HCT116 (cell line): Measurements from ENCODE around the gene PDE8A. TPM values are rescaled to one million over a fixed set of nuclear protein-coding genes. Genes with fewer than 3 reads are reported as not detected.

Experiments used
- ATAC-seq: fragments of 200-7000 bp; cut with Tn5 transposase; 2 replicates; pipeline ENCODE4 v1.9.1; 2020; ENCODE audit warnings: mild to moderate bottlenecking, moderate library complexity
- BruUV-seq: library from RNA; stranded (reverse); fragments of 400-500 nt; replicated peaks from 2 replicates; lab custom pipeline; 2021; lab: Mats Ljungman, UMichigan
- CTCF ChIA-PET: fragments of 300-600 bp; sonication (Branson Sonifier 250); formaldehyde crosslinking; loops from one replicate; lab custom pipeline; 2021; ENCODE audit warnings: antibody characterized with exemption; lab: Charles Lee
- POLR2A ChIA-PET: fragments of 300-600, 350-600 bp; sonication (Branson Sonifier 250); formaldehyde crosslinking; loops from one replicate; lab custom pipeline; 2021; ENCODE audit warnings: antibody characterized with exemption; lab: Charles Lee
- RAD21 ChIA-PET, 2 experiments: fragments of 300-600 bp; sonication (Branson Sonifier 250); formaldehyde crosslinking; loops; one replicate each; lab custom pipeline; 2023; ENCODE audit warnings: low total read pairs in 2 of 2; ENCODE audit not compliant: uncharacterized antibody in 2 of 2, unreplicated experiment in 2 of 2, low non-redundant PET in 1 of 2; lab: Charles Lee
- DNase-seq: peaks from one replicate; pipeline ENCODE4 v3.0.0-alpha.2; 2010; ENCODE audit warnings: low read depth, low spot score
- H2AFZ ChIP-seq: fragments of 200-600 bp; shearing (Covaris generic), sonication (generic); 2 replicates; pipeline ENCODE4 v1.6.1; 2017; ENCODE audit warnings: low read depth, mixed run types, mixed read lengths, antibody characterized with exemption, low read length; ENCODE audit not compliant: poor library complexity, severe bottlenecking
- H3K27ac ChIP-seq: 2 replicates; pipeline ENCODE4 v1.5.1; 2012; ENCODE audit warnings: low read depth, low read length
- H3K27me3 ChIP-seq: fragments of 200-600 bp; sonication (generic); 2 replicates; pipeline ENCODE4 v1.6.1; 2016; ENCODE audit warnings: mixed run types, low read length, mixed read lengths; ENCODE audit not compliant: insufficient read depth
- H3K36me3 ChIP-seq, 2 experiments: fragments of 200-500 bp in 1 of 2; fragments of 200-600 bp in 1 of 2; sonication (Bioruptor generic) in 1 of 2; sonication (generic) in 1 of 2; 2 replicates each; pipeline versions ENCODE4 v1.5.1 to v1.6.1; 2014 to 2016; ENCODE audit warnings: low read length in 2 of 2, inconsistent platforms in 1 of 2, mixed read lengths in 1 of 2, mixed run types in 1 of 2; ENCODE audit not compliant: insufficient read depth in 2 of 2, control insufficient read depth in 1 of 2
- H3K4me1 ChIP-seq, 2 experiments: fragments of 200-600 bp in 1 of 2; sonication (generic) in 1 of 2; 2 replicates each; pipeline versions ENCODE4 v1.5.1 to v1.6.1; 2012 to 2017; ENCODE audit warnings: low read length in 2 of 2, inconsistent platforms in 1 of 2, mild to moderate bottlenecking in 1 of 2, mixed read lengths in 1 of 2, mixed run types in 1 of 2, moderate library complexity in 1 of 2; ENCODE audit not compliant: insufficient read depth in 2 of 2, control insufficient read depth in 1 of 2
- H3K4me2 ChIP-seq: fragments of 200-600 bp; sonication (generic); 2 replicates; pipeline ENCODE4 v1.6.1; 2017; ENCODE audit warnings: mixed run types, low read length, mixed read lengths
- H3K4me3 ChIP-seq, 2 experiments: fragments of 200-600 bp in 1 of 2; sonication (generic) in 1 of 2; replicated peaks in 1 of 2; 2 replicates each; pipeline ENCODE4 v1.5.1; 2011 to 2016; ENCODE audit warnings: low read length in 2 of 2, control low read depth in 1 of 2, low read depth in 1 of 2, mild to moderate bottlenecking in 1 of 2, mixed read lengths in 1 of 2, mixed run types in 1 of 2
- H3K79me2 ChIP-seq: fragments of 200-600 bp; sonication (generic); 2 replicates; pipeline ENCODE4 v1.6.1; 2017; ENCODE audit warnings: mild to moderate bottlenecking, mixed run types, low read length, moderate library complexity, mixed read lengths; ENCODE audit not compliant: insufficient read depth
- H3K9ac ChIP-seq: fragments of 200-600 bp; sonication (generic); 2 replicates; pipeline ENCODE4 v1.6.1; 2016; ENCODE audit warnings: low read length, mixed read lengths
- H3K9me2 ChIP-seq: fragments of 200-600 bp; sonication (generic), shearing (Covaris generic); 2 replicates; pipeline ENCODE4 v1.6.1; 2017; ENCODE audit warnings: mixed run types, mild to moderate bottlenecking, moderate library complexity; ENCODE audit not compliant: insufficient read depth
- H3K9me3 ChIP-seq, 2 experiments: fragments of 200-500 bp in 1 of 2; fragments of 200-600 bp in 1 of 2; sonication (Bioruptor generic) in 1 of 2; sonication (generic) in 1 of 2; 2 replicates each; pipeline ENCODE4 v1.6.1; 2014 to 2017; ENCODE audit warnings: low read length in 2 of 2, mixed read lengths in 2 of 2, inconsistent platforms in 1 of 2, low read depth in 1 of 2, mild to moderate bottlenecking in 1 of 2, mixed run types in 1 of 2, moderate library complexity in 1 of 2; ENCODE audit not compliant: control insufficient read depth in 1 of 2, insufficient read depth in 1 of 2
- H4K20me1 ChIP-seq: fragments of 200-600 bp; sonication (generic), shearing (Covaris generic); 2 replicates; pipeline ENCODE4 v1.6.1; 2017; ENCODE audit warnings: mixed run types, mild to moderate bottlenecking, moderate library complexity; ENCODE audit not compliant: insufficient read depth
- CBX3 ChIP-seq: IDR thresholded peaks from 2 replicates; pipeline ENCODE4 v1.6.1; 2012; ENCODE audit warnings: low read depth
- CTCF ChIP-seq, 3 experiments: fragments of 200-600 bp in 1 of 3; sonication (generic) in 1 of 3; IDR thresholded peaks in 2 of 3; conservative IDR thresholded peaks in 1 of 3; 2 replicates each; pipeline ENCODE4 v1.5.1; 2012 to 2017; ENCODE audit warnings: low read depth in 2 of 3, low read length in 2 of 3, antibody characterized with exemption in 1 of 3, borderline replicate concordance in 1 of 3, control low read depth in 1 of 3, mild to moderate bottlenecking in 1 of 3, mixed read lengths in 1 of 3, mixed run types in 1 of 3, moderate library complexity in 1 of 3; ENCODE audit not compliant: insufficient read depth in 1 of 3
- EZH2phosphoT487 ChIP-seq: fragments of 200-600 bp; IDR thresholded peaks from 2 replicates; pipeline ENCODE4 v1.6.1; 2018; ENCODE audit warnings: antibody characterized with exemption, borderline replicate concordance
- POLR2A ChIP-seq: IDR thresholded peaks from 2 replicates; pipeline ENCODE4 v1.7.0; 2011; ENCODE audit warnings: borderline replicate concordance; ENCODE audit not compliant: insufficient read depth, insufficient read length; ENCODE audit errors: extremely low read depth
- RAD21 ChIP-seq: IDR thresholded peaks from 2 replicates; pipeline ENCODE4 v1.6.1; 2012; ENCODE audit warnings: low read depth, mild to moderate bottlenecking
- ZFX ChIP-seq: fragments of 450-650 bp; IDR thresholded peaks from 2 replicates; pipeline ENCODE4 v1.6.1; 2017
- intact Hi-C: fragments of 100-400 bp; cut with micrococcal nuclease; formaldehyde crosslinking; loops from 2 replicates; pipeline ENCODE4 v1.10.0; 2022
- total RNA-seq: library from RNA; stranded (reverse); gene quantifications from one replicate; pipeline ENCODE4 v1.2.1, GENCODE V29; 2021; ENCODE audit not compliant: unreplicated experiment

Gene PDE8A
- total RNA-seq, 1 experiment from 2014 or later, result 37.8 TPM

DNA sequence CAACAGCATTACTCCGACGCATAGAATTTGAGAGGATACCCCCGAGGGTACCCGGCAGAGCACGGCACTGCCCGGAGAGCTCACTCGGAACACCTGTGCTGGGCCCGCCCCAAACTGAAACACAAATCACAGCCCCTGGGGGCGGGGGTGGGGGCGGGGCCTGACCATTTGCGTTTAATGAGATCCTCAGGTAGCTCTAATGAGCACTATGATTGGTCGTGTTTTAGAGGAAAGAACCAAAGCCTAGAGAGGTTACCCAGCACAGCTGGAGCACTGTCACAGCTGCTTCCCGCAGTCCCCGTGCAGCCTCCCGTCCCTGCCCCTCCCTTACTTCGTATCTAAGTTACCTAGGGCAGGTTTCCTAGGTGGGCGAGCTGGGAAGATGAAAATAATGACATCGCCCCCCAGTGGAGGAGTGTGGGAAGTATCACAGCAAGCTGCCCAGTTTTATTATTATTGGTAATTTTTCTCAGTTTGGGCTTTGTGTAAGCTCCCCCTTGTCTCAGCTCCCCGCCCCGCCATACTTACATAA, 187.1 kb downstream of the PDE8A start:
- H3K27me3 ChIP-seq, result no peaks in the 10 kb centered on the region
- H3K9me3 ChIP-seq, result peaks cover 14 to 23% of the 10 kb centered on the region in 2 experiments; a peak in 3 of 4 replicates
- CTCF ChIA-PET, result interaction anchor here (0.9 to 1.2 kb wide), 3 partner anchors 9 to 215 kb away, joined by 3 to 4 read pairs (median 4); no protein-coding TSS in a partner anchor
- POLR2A ChIA-PET, result no interaction called here
- intact Hi-C loops, result no loop called here
- TF ChIP-seq CTCF (IDR thresholded peaks at IDR 0.05 in 2 of 3, conservative IDR thresholded peaks at IDR 0.05 in 1 of 3; ENCODE audit: borderline replicate concordance in 1 of 3, insufficient read depth in 1 of 3, low read depth in 2 of 3, low read length in 2 of 3) (peak; percentile 22 to 61 (median 49); a peak in 5 of 6 replicates), RAD21 (peak; percentile 56), EZH2phosphoT487 (no peak)
- TF ChIP-seq, all 23 proteins: peak for 2
- ATAC-seq (peak; percentile 81), DNase-seq (peak; percentile 18)
- Histone ChIP-seq H3K36me3 (no peaks in the 10 kb centered on the region), H4K20me1 (no peaks in the 10 kb centered on the region), H3K9ac (no peak overlapping the region), H3K9me2 (no peaks in the 10 kb centered on the region), H3K4me2 (no peak overlapping the region), H3K4me3 (no peak overlapping the region), H3K4me1 (no peaks in the 10 kb centered on the region), H3K27ac (no peak overlapping the region), H3K79me2 (no peaks in the 10 kb centered on the region), H2AFZ (no peak overlapping the region)
- BruUV-seq, result no TSS peak
- RAD21 ChIA-PET, result no interaction called here

DNA sequence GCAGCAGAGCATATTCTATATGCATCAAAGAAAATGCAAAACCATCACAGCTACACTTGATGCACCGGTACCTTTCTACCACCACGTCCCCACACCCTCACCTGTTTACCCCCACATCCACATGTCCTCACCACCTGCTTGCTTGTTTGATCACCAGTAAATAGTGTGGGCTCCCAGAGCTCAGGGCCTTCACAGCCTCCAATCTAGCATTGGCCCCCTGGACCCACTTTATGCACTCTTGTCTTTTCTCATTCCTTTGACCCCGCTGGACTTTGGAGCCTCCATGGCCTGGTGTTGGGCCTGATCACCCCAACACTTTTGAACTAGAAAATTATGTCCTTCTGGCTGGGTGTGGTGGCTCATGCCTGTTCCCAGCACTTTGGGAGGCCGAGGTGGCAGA, 190.1 kb downstream of the PDE8A start:
- H3K9ac ChIP-seq, result no peak overlapping the region
- RAD21 ChIA-PET, result no interaction called here
- no peaks in the 10 kb centered on the region for H3K79me2 ChIP-seq
- no peaks in the 10 kb centered on the region for H3K9me2 ChIP-seq
- no peak for TF ChIP-seq ZFX
- no peak for TF ChIP-seq POLR2A
- peak; percentile 89 for TF ChIP-seq CBX3
- TF ChIP-seq, all 23 proteins: peak for 1
- ChIA-PET POLR2A (no interaction called here), CTCF (no interaction called here)
- BruUV-seq, result no TSS peak
- no peak overlapping the region for H3K27ac ChIP-seq
- H4K20me1 ChIP-seq, result no peaks in the 10 kb centered on the region
- no peak for ATAC-seq
- H3K4me3 ChIP-seq, result no peak overlapping the region
- intact Hi-C loops, result no loop called here
- no peaks in the 10 kb centered on the region for H3K36me3 ChIP-seq
- H3K9me3 ChIP-seq, result peaks cover 14 to 19% of the 10 kb centered on the region in 2 experiments; a peak in 3 of 4 replicates
- H3K4me1 ChIP-seq, result peaks cover 3 to 7% of the 10 kb centered on the region in 2 experiments
- no peak overlapping the region for H2AFZ ChIP-seq
- no peaks in the 10 kb centered on the region for H3K27me3 ChIP-seq
- H3K4me2 ChIP-seq, result no peak overlapping the region
- peak; percentile 23 for DNase-seq
